ENCODE data around the gene MARVELD3. TPM values are rescaled to one million over a fixed set of nuclear protein-coding genes. Genes with fewer than 3 reads are reported as not detected.
A peak's percentile ranks its signal among the peaks of the same experiment; 100 is the strongest.
"Not testable (repeated sequence)": the region's sequence is repeated elsewhere in the genome, so short reads cannot be mapped to it uniquely, and the experiment has no call there.

MARVELD3 gene, protein sequence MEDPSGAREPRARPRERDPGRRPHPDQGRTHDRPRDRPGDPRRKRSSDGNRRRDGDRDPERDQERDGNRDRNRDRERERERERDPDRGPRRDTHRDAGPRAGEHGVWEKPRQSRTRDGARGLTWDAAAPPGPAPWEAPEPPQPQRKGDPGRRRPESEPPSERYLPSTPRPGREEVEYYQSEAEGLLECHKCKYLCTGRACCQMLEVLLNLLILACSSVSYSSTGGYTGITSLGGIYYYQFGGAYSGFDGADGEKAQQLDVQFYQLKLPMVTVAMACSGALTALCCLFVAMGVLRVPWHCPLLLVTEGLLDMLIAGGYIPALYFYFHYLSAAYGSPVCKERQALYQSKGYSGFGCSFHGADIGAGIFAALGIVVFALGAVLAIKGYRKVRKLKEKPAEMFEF
- total RNA-seq, result not detected

GRCh38 chr16:71626018-71626857 lies at the start of gene MARVELD3:
Gene MARVELD3, plus strand, starts transcription at chr16:71626184. Its CDS starts 46 bp downstream, at chr16:71626230.
- H3K36me3 ChIP-seq (ENCODE audit: control insufficient read depth in 3 of 3, insufficient read depth in 3 of 3, low read length in 3 of 3), result no peaks in the 10 kb centered on the region
- H3K27ac ChIP-seq (ENCODE audit: low read depth, low read length), result no peak within 1 kb of the TSS
- peaks cover 27 to 34% (median 33%) of the 10 kb centered on the region in 3 donors for H3K27me3 ChIP-seq (ENCODE audit: control insufficient read depth in 3 of 3, insufficient read depth in 3 of 3, low read length in 3 of 3)
- H3K4me3 ChIP-seq (ENCODE audit: low read length in 3 of 3), result peak within 1 kb of the TSS in 2 of 3 donors; percentile 40 to 45
- no peak within 1 kb of the TSS for H3K9ac ChIP-seq (ENCODE audit: low read depth in 1 of 3, low read length in 3 of 3)
- H3K9me3 ChIP-seq (ENCODE audit: control insufficient read depth in 3 of 3, low read length in 3 of 3), result peaks cover 0 to 2% (median 0%) of the 10 kb centered on the region in 3 donors
- peaks cover 3 to 6% (median 5%) of the 10 kb centered on the region in 3 donors for H3K4me1 ChIP-seq (ENCODE audit: control insufficient read depth in 3 of 3, insufficient read depth in 3 of 3, low read length in 3 of 3)

GRCh38 chr16:71576971-71577370 lies 49.0 kb upstream of the MARVELD3 start, which contains the start of gene TAT:
Gene TAT, minus strand, starts transcription at chr16:71577092. Its CDS starts 677 bp downstream, at chr16:71576415.
- peaks cover 0 to 12% (median 0%) of the 10 kb centered on the region in 3 donors for H3K27me3 ChIP-seq (ENCODE audit: control insufficient read depth in 3 of 3, insufficient read depth in 3 of 3, low read length in 3 of 3)
- no peak within 1 kb of the TSS for H3K27ac ChIP-seq (ENCODE audit: low read depth, low read length)
- H3K9me3 ChIP-seq (ENCODE audit: control insufficient read depth in 3 of 3, low read length in 3 of 3), result no peaks in the 10 kb centered on the region
- H3K4me3 ChIP-seq (ENCODE audit: low read length in 3 of 3), result no peak within 1 kb of the TSS
- H3K36me3 ChIP-seq (ENCODE audit: control insufficient read depth in 3 of 3, insufficient read depth in 3 of 3, low read length in 3 of 3), result no peaks in the 10 kb centered on the region
- H3K4me1 ChIP-seq (ENCODE audit: control insufficient read depth in 3 of 3, insufficient read depth in 3 of 3, low read length in 3 of 3), result no peaks in the 10 kb centered on the region
- H3K9ac ChIP-seq (ENCODE audit: low read depth in 1 of 3, low read length in 3 of 3), result no peak within 1 kb of the TSS

DNA sequence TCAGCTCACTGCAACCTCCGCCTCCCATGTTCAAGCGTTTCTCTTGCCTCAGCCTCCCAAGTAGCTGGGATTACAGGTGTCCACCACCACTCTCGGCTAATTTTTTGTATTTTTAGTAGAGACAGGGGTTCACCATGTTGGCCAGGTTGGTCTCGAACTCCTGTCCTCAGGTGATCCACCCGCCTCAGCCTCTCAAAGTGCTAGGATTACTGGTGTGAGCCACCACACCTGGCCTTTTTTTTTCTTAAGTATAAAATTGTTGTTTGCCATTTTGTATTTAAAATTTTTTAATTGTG lies 43.5 kb upstream of the MARVELD3 start:
- H3K36me3 ChIP-seq (ENCODE audit: control insufficient read depth in 3 of 3, insufficient read depth in 3 of 3, low read length in 3 of 3); H3K4me3 ChIP-seq (ENCODE audit: low read length in 3 of 3); H3K9ac ChIP-seq (ENCODE audit: low read depth in 1 of 3, low read length in 3 of 3); H3K4me1 ChIP-seq (ENCODE audit: control insufficient read depth in 3 of 3, insufficient read depth in 3 of 3, low read length in 3 of 3); H3K27ac ChIP-seq (ENCODE audit: low read depth, low read length); H3K9me3 ChIP-seq (ENCODE audit: control insufficient read depth in 3 of 3, low read length in 3 of 3): not testable (repeated sequence)
- peaks cover 0 to 11% (median 0%) of the 10 kb centered on the region in 3 donors for H3K27me3 ChIP-seq (ENCODE audit: control insufficient read depth in 3 of 3, insufficient read depth in 3 of 3, low read length in 3 of 3)

DNA sequence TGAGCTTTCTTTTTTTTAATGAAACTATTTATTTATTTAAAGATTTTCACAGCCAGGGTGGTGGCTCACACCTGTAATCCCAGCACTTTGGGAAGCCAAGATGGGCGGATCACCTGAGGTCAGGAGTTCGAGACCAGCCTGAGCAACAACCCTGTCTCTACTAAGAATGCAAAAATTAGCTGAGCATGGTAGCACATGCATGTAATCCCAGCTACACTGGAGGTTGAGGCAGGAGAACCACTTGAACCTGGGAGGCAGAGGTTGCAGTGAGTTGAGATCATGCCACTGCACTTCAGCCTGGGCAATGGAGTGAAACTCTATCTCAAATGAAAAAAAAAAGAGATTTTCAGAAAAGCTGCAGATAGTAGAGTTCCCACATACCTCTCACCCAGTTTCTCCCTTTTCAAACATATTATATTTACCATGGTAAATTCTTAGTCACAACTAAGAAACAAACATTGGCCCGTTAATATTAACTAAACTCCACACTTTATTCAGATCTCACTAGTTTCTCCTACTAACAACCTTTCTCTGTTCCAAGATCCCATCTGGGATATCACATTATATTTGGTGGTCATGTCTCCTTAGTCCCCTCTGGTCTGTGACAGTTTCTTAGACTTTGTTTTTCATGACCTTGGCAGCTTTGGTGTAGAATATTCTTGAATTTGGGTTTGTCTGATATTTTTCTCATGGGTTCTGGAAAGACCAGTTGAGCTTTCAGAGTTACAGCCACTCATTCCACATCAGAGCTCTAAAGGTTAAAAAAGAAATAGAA lies 41.3 kb upstream of the MARVELD3 start:
- Histone ChIP-seq H3K9ac (ENCODE audit: low read depth in 1 of 3, low read length in 3 of 3) (no peak overlapping the region), H3K9me3 (ENCODE audit: control insufficient read depth in 3 of 3, low read length in 3 of 3) (no peaks in the 10 kb centered on the region), H3K27ac (ENCODE audit: low read depth, low read length) (no peak overlapping the region), H3K27me3 (ENCODE audit: control insufficient read depth in 3 of 3, insufficient read depth in 3 of 3, low read length in 3 of 3) (peaks cover 0 to 8% (median 0%) of the 10 kb centered on the region in 3 donors), H3K4me3 (ENCODE audit: low read length in 3 of 3) (no peak overlapping the region), H3K36me3 (ENCODE audit: control insufficient read depth in 3 of 3, insufficient read depth in 3 of 3, low read length in 3 of 3) (no peaks in the 10 kb centered on the region), H3K4me1 (ENCODE audit: control insufficient read depth in 3 of 3, insufficient read depth in 3 of 3, low read length in 3 of 3) (no peaks in the 10 kb centered on the region)

DNA sequence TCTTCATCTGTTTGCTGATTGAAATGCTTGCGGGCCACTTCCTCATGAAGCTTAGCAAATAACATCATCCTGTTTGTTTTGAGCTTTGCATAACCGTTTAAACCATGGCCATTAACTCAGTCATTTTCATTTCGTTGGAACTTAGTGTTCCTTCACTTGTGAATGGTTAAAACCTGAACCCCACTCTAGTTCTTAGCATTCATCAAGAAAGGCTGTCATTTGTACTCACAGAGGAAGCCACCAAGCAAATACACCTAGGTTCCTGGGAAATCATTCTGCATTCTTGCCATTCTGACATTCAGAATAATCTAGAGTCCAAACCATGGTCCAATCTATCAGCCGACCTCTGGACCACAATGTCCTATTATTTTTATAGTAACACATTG lies 40.7 kb upstream of the MARVELD3 start:
- Histone ChIP-seq H3K9me3 (ENCODE audit: control insufficient read depth in 3 of 3, low read length in 3 of 3) (no peaks in the 10 kb centered on the region), H3K4me3 (ENCODE audit: low read length in 3 of 3) (no peak overlapping the region), H3K27me3 (ENCODE audit: control insufficient read depth in 3 of 3, insufficient read depth in 3 of 3, low read length in 3 of 3) (peaks cover 0 to 5% (median 0%) of the 10 kb centered on the region in 3 donors), H3K4me1 (ENCODE audit: control insufficient read depth in 3 of 3, insufficient read depth in 3 of 3, low read length in 3 of 3) (no peaks in the 10 kb centered on the region), H3K9ac (ENCODE audit: low read depth in 1 of 3, low read length in 3 of 3) (no peak overlapping the region), H3K36me3 (ENCODE audit: control insufficient read depth in 3 of 3, insufficient read depth in 3 of 3, low read length in 3 of 3) (no peaks in the 10 kb centered on the region), H3K27ac (ENCODE audit: low read depth, low read length) (no peak overlapping the region)

- H3K4me1 ChIP-seq (ENCODE audit: control insufficient read depth in 3 of 3, insufficient read depth in 3 of 3, low read length in 3 of 3), result not testable (repeated sequence)
Measured at GRCh38 chr16:71589334-71589733, 36.6 kb upstream of the MARVELD3 start.

DNA sequence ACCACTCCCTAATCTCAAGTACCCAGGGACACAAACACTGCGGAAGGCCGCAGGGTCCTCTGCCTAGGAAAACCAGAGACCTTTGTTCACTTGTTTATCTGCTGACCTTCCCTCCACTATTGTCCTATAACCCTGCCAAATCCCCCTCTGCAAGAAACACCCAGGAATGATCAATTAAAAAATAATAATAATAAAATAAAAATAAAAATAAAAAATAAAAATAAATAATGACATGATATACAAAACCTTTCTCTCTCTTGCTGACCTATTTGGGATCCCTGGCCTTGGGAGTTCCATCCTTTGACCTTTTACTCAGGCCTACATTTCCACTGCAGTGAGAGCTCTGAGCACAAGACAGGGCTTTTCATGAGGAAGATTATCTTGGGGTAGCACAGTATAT lies 35.9 kb upstream of the MARVELD3 start:
- H3K36me3 ChIP-seq (ENCODE audit: control insufficient read depth in 3 of 3, insufficient read depth in 3 of 3, low read length in 3 of 3); H3K9ac ChIP-seq (ENCODE audit: low read depth in 1 of 3, low read length in 3 of 3); H3K27ac ChIP-seq (ENCODE audit: low read depth, low read length); H3K4me1 ChIP-seq (ENCODE audit: control insufficient read depth in 3 of 3, insufficient read depth in 3 of 3, low read length in 3 of 3); H3K9me3 ChIP-seq (ENCODE audit: control insufficient read depth in 3 of 3, low read length in 3 of 3); H3K27me3 ChIP-seq (ENCODE audit: control insufficient read depth in 3 of 3, insufficient read depth in 3 of 3, low read length in 3 of 3); H3K4me3 ChIP-seq (ENCODE audit: low read length in 3 of 3): not testable (repeated sequence)

More at GRCh38 chr16:71589334-71589733, 36.6 kb upstream of the MARVELD3 start:
- not testable (repeated sequence) for H3K4me3 ChIP-seq (ENCODE audit: low read length in 3 of 3); H3K9me3 ChIP-seq (ENCODE audit: control insufficient read depth in 3 of 3, low read length in 3 of 3); H3K27ac ChIP-seq (ENCODE audit: low read depth, low read length); H3K27me3 ChIP-seq (ENCODE audit: control insufficient read depth in 3 of 3, insufficient read depth in 3 of 3, low read length in 3 of 3); H3K36me3 ChIP-seq (ENCODE audit: control insufficient read depth in 3 of 3, insufficient read depth in 3 of 3, low read length in 3 of 3); H3K9ac ChIP-seq (ENCODE audit: low read depth in 1 of 3, low read length in 3 of 3)

DNA sequence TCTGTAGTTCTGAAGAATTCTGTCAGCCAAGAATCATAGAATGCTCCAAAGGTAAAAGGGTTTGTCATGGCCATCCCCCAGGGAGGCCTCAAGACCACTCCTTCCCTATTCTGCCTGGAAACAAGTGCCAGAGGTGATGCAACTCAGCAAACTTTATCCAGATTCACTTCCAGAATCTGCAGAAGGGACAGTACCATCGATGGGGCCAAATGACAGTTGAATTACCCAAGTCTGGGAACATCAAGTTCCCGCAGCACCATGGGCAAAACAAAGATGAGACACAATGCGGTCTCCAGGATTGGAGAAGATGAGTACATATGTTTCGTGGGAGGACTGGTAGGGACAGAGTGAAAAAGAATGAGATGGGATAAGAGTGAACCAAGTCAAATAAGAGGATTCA lies 35.4 kb upstream of the MARVELD3 start:
- Histone ChIP-seq H3K4me3 (ENCODE audit: low read length in 3 of 3) (no peak overlapping the region), H3K36me3 (ENCODE audit: control insufficient read depth in 3 of 3, insufficient read depth in 3 of 3, low read length in 3 of 3) (no peaks in the 10 kb centered on the region), H3K9ac (ENCODE audit: low read depth in 1 of 3, low read length in 3 of 3) (no peak overlapping the region), H3K27ac (ENCODE audit: low read depth, low read length) (no peak overlapping the region), H3K9me3 (ENCODE audit: control insufficient read depth in 3 of 3, low read length in 3 of 3) (no peaks in the 10 kb centered on the region), H3K4me1 (ENCODE audit: control insufficient read depth in 3 of 3, insufficient read depth in 3 of 3, low read length in 3 of 3) (no peaks in the 10 kb centered on the region), H3K27me3 (ENCODE audit: control insufficient read depth in 3 of 3, insufficient read depth in 3 of 3, low read length in 3 of 3) (peaks cover 0 to 5% (median 0%) of the 10 kb centered on the region in 3 donors)

- no peak overlapping the region for H3K4me3 ChIP-seq (ENCODE audit: low read length in 3 of 3)
- no peaks in the 10 kb centered on the region for H3K9me3 ChIP-seq (ENCODE audit: control insufficient read depth in 3 of 3, low read length in 3 of 3)
- no peak overlapping the region for H3K9ac ChIP-seq (ENCODE audit: low read depth in 1 of 3, low read length in 3 of 3)
- H3K27ac ChIP-seq (ENCODE audit: low read depth, low read length), result no peak overlapping the region
- H3K27me3 ChIP-seq (ENCODE audit: control insufficient read depth in 3 of 3, insufficient read depth in 3 of 3, low read length in 3 of 3), result peaks cover 0 to 5% (median 0%) of the 10 kb centered on the region in 3 donors
- H3K4me1 ChIP-seq (ENCODE audit: control insufficient read depth in 3 of 3, insufficient read depth in 3 of 3, low read length in 3 of 3), result no peaks in the 10 kb centered on the region
- no peaks in the 10 kb centered on the region for H3K36me3 ChIP-seq (ENCODE audit: control insufficient read depth in 3 of 3, insufficient read depth in 3 of 3, low read length in 3 of 3)
Measured at GRCh38 chr16:71591917-71592316, 34.1 kb upstream of the MARVELD3 start.

Measured in skeletal muscle tissue (tissue), 4 donors.